Pancreas (tissue), 10 donors: Measurements from ENCODE around the gene MAB21L3. TPM values are rescaled to one million over a fixed set of nuclear protein-coding genes. Genes with fewer than 3 reads are reported as not detected.

Experiments
- ATAC-seq, 4 donors: fragments of 200-7000 bp; cut with Tn5 transposase; one replicate each; pipeline versions ENCODE4 v1.8.0 to v1.9.1; 2020; ENCODE audit warnings: mild to moderate bottlenecking in 4 of 4, moderate library complexity in 4 of 4
- DNase-seq, 6 donors: peaks; one replicate each; pipeline ENCODE4 v3.0.0-alpha.2; 2020
- FAIRE-seq: peaks from 2 replicates; lab custom pipeline; 2012; peaks lifted over from hg19 to GRCh38; lab: Jason Lieb, UNC
- H3K27ac ChIP-seq, 4 donors: fragments of 200-600 bp; sonication (generic); 1 replicate in 3 of 4; 2 replicates in 1 of 4; pipeline versions ENCODE4 v1.5.0 to v1.8.0; 2020
- H3K27me3 ChIP-seq, 4 donors: fragments of 200-600 bp; one replicate each; pipeline ENCODE4 v1.8.0; 2021
- H3K36me3 ChIP-seq, 3 donors: fragments of 200-600 bp; sonication (generic) in 1 of 3; one replicate each; pipeline versions ENCODE4 v1.5.0 to v1.8.0; 2020 to 2021
- H3K4me1 ChIP-seq, 3 donors: fragments of 200-600 bp; one replicate each; pipeline ENCODE4 v1.8.0; 2021
- H3K4me3 ChIP-seq, 4 donors: fragments of 200-600 bp; sonication (generic) in 2 of 4; one replicate each; pipeline versions ENCODE4 v1.5.0 to v1.8.0; 2020 to 2021
- H3K9me3 ChIP-seq, 4 donors: fragments of 200-600 bp; one replicate each; pipeline ENCODE4 v1.8.0; 2021
- WGBS, 2 donors: extraction: QIAGEN DNeasy Blood & Tissue Kit; methylation state at CpG; one replicate each; pipeline ENCODE4 v1.1.7; 2013; 5-methylcytosine and 5-hydroxymethylcytosine counted together
- intact Hi-C, 3 donors: fragments of 100-400 bp; cut with DNase I; formaldehyde crosslinking; loops; one replicate each; pipeline versions ENCODE4 v1.11.1 to v1.14.2; 2022
- polyA plus RNA-seq, 2 donors: library from polyadenylated mRNA; stranded (reverse); fragments of 200-250 nt; gene quantifications; one replicate each; pipeline ENCODE4 v1.2.3, GENCODE V29; 2013
- total RNA-seq, 6 donors: library from RNA; stranded (reverse); fragmentation: NEBNext Ultra II Directional in 4 of 6; extraction: Animal tissue kit (Norgen Biotek cat#: 25700) in 4 of 6; gene quantifications; one replicate each; pipeline versions ENCODE4 v1.2.1 to v1.2.4, GENCODE V29; 2021 to 2023
- TF ChIP-seq, protein P1 (sequence below), 4 donors: fragments of 200-600 bp; sonication (generic) in 3 of 4; IDR thresholded peaks; one replicate each; pipeline versions ENCODE4 v1.5.0 to v1.8.0; 2021; ENCODE audit warnings: antibody characterized with exemption in 4 of 4
- donor health status: healthy with polysubstance abuse.
- donor health status: DM: no; HTN: no; CAD: no; lungs with moderate emphysema.
- donor health status: DM: no; HTN: no; CAD: no.
- donor health status: control.
- donor health status: control.
- donor health status: Bipolar disorder and iron deficiency.
- donor health status: DM: yes; HTN: yes; CAD: no.
- donor health status: DM: no; HTN: no; CAD: no.
- donor health status: DM: no; HTN: no; CAD: no.
- donor health status: DM: yes; HTN: yes; CAD: no.

The MAB21L3 gene
- total and polyA plus RNA-seq, 8 donors, result 0.12 TPM; not detected in 7

DNA sequence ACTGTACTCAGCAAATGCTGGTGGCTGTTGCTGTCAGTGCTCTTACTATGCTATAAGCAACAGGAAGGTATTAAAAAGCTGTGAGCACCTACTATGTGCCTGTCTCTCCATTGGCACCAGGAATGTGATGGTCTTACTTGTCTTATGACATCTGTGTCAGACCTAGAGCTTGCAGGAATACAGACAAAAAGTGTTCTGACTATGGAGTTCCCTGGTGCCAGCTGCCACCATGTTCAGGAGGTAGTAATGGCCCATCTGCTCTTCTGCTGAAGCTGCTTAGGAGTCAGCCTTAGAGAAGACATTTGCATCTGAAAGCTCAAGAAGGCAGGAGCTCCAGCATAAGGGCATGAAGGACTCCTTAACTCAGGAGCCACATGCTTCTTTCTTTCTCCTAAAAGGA lies 52.3 kb downstream of the MAB21L3 start:
- H3K36me3 ChIP-seq, result no peaks in the 10 kb centered on the region
- no peaks in the 10 kb centered on the region for H3K9me3 ChIP-seq
- no peak overlapping the region for H3K27ac ChIP-seq
- intact Hi-C loops, result no loop called here
- no peak overlapping the region for H3K4me3 ChIP-seq
- TF ChIP-seq, protein P1, sequence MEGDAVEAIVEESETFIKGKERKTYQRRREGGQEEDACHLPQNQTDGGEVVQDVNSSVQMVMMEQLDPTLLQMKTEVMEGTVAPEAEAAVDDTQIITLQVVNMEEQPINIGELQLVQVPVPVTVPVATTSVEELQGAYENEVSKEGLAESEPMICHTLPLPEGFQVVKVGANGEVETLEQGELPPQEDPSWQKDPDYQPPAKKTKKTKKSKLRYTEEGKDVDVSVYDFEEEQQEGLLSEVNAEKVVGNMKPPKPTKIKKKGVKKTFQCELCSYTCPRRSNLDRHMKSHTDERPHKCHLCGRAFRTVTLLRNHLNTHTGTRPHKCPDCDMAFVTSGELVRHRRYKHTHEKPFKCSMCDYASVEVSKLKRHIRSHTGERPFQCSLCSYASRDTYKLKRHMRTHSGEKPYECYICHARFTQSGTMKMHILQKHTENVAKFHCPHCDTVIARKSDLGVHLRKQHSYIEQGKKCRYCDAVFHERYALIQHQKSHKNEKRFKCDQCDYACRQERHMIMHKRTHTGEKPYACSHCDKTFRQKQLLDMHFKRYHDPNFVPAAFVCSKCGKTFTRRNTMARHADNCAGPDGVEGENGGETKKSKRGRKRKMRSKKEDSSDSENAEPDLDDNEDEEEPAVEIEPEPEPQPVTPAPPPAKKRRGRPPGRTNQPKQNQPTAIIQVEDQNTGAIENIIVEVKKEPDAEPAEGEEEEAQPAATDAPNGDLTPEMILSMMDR (IDR thresholded peaks at IDR 0.05), result no peak
- no peak for FAIRE-seq
- H3K27me3 ChIP-seq, result no peaks in the 10 kb centered on the region
- peaks cover 0 to 4% (median 0%) of the 10 kb centered on the region in 3 donors for H3K4me1 ChIP-seq
- no peak for ATAC-seq
- DNase-seq, result no peak

- WGBS, 2 donors, result 41 to 64% methylated on average over 2 of the region's 2 CpGs
- no peaks in the 10 kb centered on the region for H3K9me3 ChIP-seq
- no peaks in the 10 kb centered on the region for H3K36me3 ChIP-seq
- H3K27ac ChIP-seq, result peak overlapping the region in 1 of 4 donors; percentile 11
- H3K27me3 ChIP-seq, result no peaks in the 10 kb centered on the region
- intact Hi-C loops, result no loop called here
- FAIRE-seq (no peak), ATAC-seq (no peak), DNase-seq (no peak)
- H3K4me3 ChIP-seq, result no peak overlapping the region
- TF ChIP-seq, protein P1 (IDR thresholded peaks at IDR 0.05), result no peak
- peaks cover 0 to 4% (median 0%) of the 10 kb centered on the region in 3 donors for H3K4me1 ChIP-seq
Observed at GRCh38 chr1:116164150-116164549, 53.0 kb downstream of the MAB21L3 start.

DNA sequence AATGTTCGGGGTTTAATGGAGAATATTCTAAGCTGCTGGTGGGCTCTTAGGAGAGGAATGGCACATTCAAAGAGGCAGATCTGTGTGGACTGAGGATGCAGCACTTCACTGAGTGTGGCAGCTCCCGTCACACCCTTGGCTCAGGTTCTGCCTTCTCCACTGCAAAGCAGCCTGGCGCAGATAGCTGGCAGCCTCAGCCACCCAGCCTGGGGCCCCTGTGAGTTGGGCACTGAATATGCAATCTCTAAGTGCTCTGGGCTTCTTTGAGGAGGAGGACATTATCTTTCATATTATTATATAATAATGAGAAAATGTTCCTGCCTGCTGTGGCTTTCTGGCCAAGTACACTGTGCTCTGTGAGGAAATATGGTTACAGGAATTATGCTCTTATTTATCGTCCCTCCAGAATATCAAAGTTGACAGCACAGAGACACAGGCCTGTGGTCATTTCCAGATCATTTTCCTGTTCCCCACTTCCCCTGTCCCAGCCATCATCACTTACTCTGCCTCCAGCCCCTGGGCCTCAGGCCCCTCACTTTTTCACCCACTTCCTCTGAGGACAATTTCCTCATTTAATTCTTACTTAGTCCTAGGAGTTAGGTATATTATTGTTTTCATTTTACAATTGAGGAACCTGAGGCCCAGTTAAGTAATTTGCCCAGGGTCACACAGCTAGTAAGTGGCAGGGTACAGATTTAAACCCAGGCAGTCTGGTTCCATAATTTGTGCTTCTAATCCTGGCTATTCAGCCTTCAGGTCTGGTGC lies 53.6 kb downstream of the MAB21L3 start:
- no peak overlapping the region for H3K27ac ChIP-seq
- no peak for ATAC-seq

GRCh38 chr1:116165572-116165971 lies 54.4 kb downstream of the MAB21L3 start:
- intact Hi-C loops, result no loop called here
- Histone ChIP-seq H3K27me3 (no peaks in the 10 kb centered on the region), H3K27ac (no peak overlapping the region), H3K4me3 (no peak overlapping the region), H3K4me1 (peaks cover 0 to 4% (median 0%) of the 10 kb centered on the region in 3 donors), H3K36me3 (no peaks in the 10 kb centered on the region), H3K9me3 (no peaks in the 10 kb centered on the region)
- no peak for DNase-seq
- TF ChIP-seq, protein P1 (IDR thresholded peaks at IDR 0.05), result no peak
- 80 to 83% methylated on average over 9 of the region's 9 CpGs for WGBS, 2 donors
- no peak for FAIRE-seq
- no peak for ATAC-seq

More for the DNA sequence above, 53.6 kb downstream of the MAB21L3 start:
- Histone ChIP-seq H3K36me3 (no peaks in the 10 kb centered on the region), H3K4me3 (no peak overlapping the region), H3K27me3 (no peaks in the 10 kb centered on the region), H3K9me3 (no peaks in the 10 kb centered on the region), H3K4me1 (peaks cover 0 to 4% (median 0%) of the 10 kb centered on the region in 3 donors)
- 61 to 62% methylated on average over 4 of the region's 4 CpGs for WGBS, 2 donors
- FAIRE-seq (no peak), DNase-seq (no peak)
- intact Hi-C loops, result no loop called here
- TF ChIP-seq, protein P1 (IDR thresholded peaks at IDR 0.05), result no peak

GRCh38 chr1:116166011-116166571 lies 54.9 kb downstream of the MAB21L3 start:
- 79 to 82% methylated on average over 6 of the region's 6 CpGs for WGBS, 2 donors
- H3K27ac ChIP-seq, result no peak overlapping the region
- no peak for FAIRE-seq
- H3K36me3 ChIP-seq, result no peaks in the 10 kb centered on the region
- H3K27me3 ChIP-seq, result no peaks in the 10 kb centered on the region
- TF ChIP-seq, protein P1 (IDR thresholded peaks at IDR 0.05), result no peak
- peaks cover 0 to 4% (median 0%) of the 10 kb centered on the region in 3 donors for H3K4me1 ChIP-seq
- no peaks in the 10 kb centered on the region for H3K9me3 ChIP-seq
- intact Hi-C loops, result no loop called here
- no peak for ATAC-seq
- H3K4me3 ChIP-seq, result no peak overlapping the region
- DNase-seq, result no peak
